Stomach smooth muscle (tissue), 2 donors: ENCODE results near the gene CHD8.

Source experiments
- H3K27ac ChIP-seq: one replicate; pipeline ENCODE4 v1.7.0; 2013; ENCODE audit warnings: mild to moderate bottlenecking, low read length, inconsistent platforms
- H3K27me3 ChIP-seq, 2 donors: one replicate each; pipeline ENCODE4 v1.7.0; 2013; ENCODE audit warnings: low read length in 2 of 2; ENCODE audit not compliant: insufficient read depth in 2 of 2, control insufficient read depth in 1 of 2
- H3K36me3 ChIP-seq, 2 donors: one replicate each; pipeline ENCODE4 v1.7.0; 2013; ENCODE audit warnings: low read length in 2 of 2; ENCODE audit not compliant: control insufficient read depth in 2 of 2, insufficient read depth in 2 of 2
- H3K4me1 ChIP-seq: one replicate; pipeline ENCODE4 v1.7.0; 2013; ENCODE audit warnings: low read length; ENCODE audit not compliant: control insufficient read depth, insufficient read depth
- H3K4me3 ChIP-seq, 2 donors: one replicate each; pipeline ENCODE4 v1.7.0; 2013; ENCODE audit warnings: low read length in 2 of 2
- H3K9ac ChIP-seq, 2 donors: one replicate each; pipeline ENCODE4 v1.7.0; 2013; ENCODE audit warnings: low read length in 2 of 2, mild to moderate bottlenecking in 1 of 2
- H3K9me3 ChIP-seq, 2 donors: one replicate each; pipeline ENCODE4 v1.7.0; 2013; ENCODE audit warnings: low read length in 2 of 2; ENCODE audit not compliant: control insufficient read depth in 2 of 2
- donor health status: healthy.
- donor health status: Pancreatic carcinoma.

The CHD8 gene

DNA sequence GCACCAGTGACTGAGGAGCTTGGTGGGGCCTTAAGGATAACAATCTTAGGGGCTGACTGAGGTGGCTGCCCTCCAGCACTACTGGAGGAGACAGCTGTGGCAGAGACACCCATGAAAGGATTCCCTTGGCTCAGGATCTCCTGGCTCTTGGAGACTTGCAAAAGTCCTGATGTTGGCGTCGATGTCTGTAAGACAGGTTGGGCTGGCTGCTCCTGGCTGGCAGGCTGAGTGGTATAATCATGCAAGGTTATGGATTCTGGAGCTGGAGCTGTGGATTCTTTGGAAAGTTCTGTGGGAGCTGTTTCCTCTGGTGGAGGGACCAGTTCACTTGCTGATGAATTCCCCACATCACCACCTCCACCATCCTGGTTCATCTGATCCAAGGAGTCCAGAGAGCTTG, 24.8 kb downstream of the CHD8 start:
- Histone ChIP-seq H3K36me3 (peaks cover 41 to 46% of the 10 kb centered on the region in 2 donors), H3K4me3 (no peak overlapping the region), H3K9me3 (no peaks in the 10 kb centered on the region), H3K27ac (no peak overlapping the region), H3K9ac (no peak overlapping the region), H3K27me3 (no peaks in the 10 kb centered on the region), H3K4me1 (peaks cover 2% of the 10 kb centered on the region)

- Histone ChIP-seq H3K4me1 (peaks cover 2% of the 10 kb centered on the region), H3K27ac (no peak overlapping the region), H3K9ac (no peak overlapping the region), H3K9me3 (no peaks in the 10 kb centered on the region), H3K36me3 (peaks cover 52% of the 10 kb centered on the region in 2 donors), H3K4me3 (no peak overlapping the region), H3K27me3 (no peaks in the 10 kb centered on the region)
These were observed 27.0 kb downstream of the CHD8 start for GRCh38 chr14:21428930-21429329.

GRCh38 chr14:21426692-21427091, 29.2 kb downstream of the CHD8 start:
- H3K36me3 ChIP-seq: peaks cover 64 to 67% of the 10 kb centered on the region in 2 donors
- no peaks in the 10 kb centered on the region for H3K27me3 ChIP-seq
- H3K9me3 ChIP-seq: no peaks in the 10 kb centered on the region
- no peak overlapping the region for H3K4me3 ChIP-seq
- no peak overlapping the region for H3K27ac ChIP-seq
- H3K9ac ChIP-seq: no peak overlapping the region
- peaks cover 2% of the 10 kb centered on the region for H3K4me1 ChIP-seq

GRCh38 chr14:21419528-21419927, 36.4 kb downstream of the CHD8 start:
- no peak overlapping the region for H3K4me3 ChIP-seq
- no peak overlapping the region for H3K27ac ChIP-seq
- no peaks in the 10 kb centered on the region for H3K9me3 ChIP-seq
- H3K36me3 ChIP-seq: peaks cover 27 to 45% of the 10 kb centered on the region in 2 donors
- H3K9ac ChIP-seq: no peak overlapping the region
- no peaks in the 10 kb centered on the region for H3K4me1 ChIP-seq
- H3K27me3 ChIP-seq: no peaks in the 10 kb centered on the region

- H3K4me1 ChIP-seq: no peaks in the 10 kb centered on the region
- H3K36me3 ChIP-seq: peaks cover 37 to 54% of the 10 kb centered on the region in 2 donors
These were observed 40.6 kb downstream of the CHD8 start for GRCh38 chr14:21415329-21415728.

DNA sequence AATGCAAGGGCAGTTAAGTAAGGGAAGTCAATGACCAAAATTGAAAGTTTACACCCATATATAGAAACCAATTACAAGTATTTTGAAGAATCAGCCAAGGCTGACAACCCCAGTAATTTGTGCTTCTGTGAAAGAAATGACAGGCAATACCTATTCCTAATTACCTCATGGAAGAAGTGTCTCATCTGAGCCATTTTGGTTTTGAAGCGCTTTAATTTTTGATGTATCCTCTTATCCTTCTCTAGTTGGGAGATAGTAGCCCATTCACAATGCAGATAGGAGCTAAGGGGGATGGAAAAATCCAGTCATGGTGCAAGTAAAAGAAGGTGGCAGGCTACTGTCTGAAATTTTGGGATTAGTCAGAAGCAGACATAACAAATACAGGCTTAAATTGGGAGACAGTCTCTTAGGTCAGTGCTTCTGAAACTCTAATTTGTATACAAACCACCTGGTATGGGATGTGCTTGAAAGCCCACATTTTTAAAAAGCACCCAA, 41.7 kb downstream of the CHD8 start:
- H3K4me3 ChIP-seq: no peak overlapping the region
- peaks cover 47 to 49% of the 10 kb centered on the region in 2 donors for H3K36me3 ChIP-seq
- H3K9me3 ChIP-seq: no peaks in the 10 kb centered on the region
- H3K9ac ChIP-seq: no peak overlapping the region
- no peaks in the 10 kb centered on the region for H3K4me1 ChIP-seq
- no peaks in the 10 kb centered on the region for H3K27me3 ChIP-seq
- no peak overlapping the region for H3K27ac ChIP-seq

More at GRCh38 chr14:21415329-21415728, 40.6 kb downstream of the CHD8 start:
- H3K4me3 ChIP-seq: no peak overlapping the region
- H3K9ac ChIP-seq: no peak overlapping the region
- no peak overlapping the region for H3K27ac ChIP-seq
- H3K9me3 ChIP-seq: no peaks in the 10 kb centered on the region
- H3K27me3 ChIP-seq: no peaks in the 10 kb centered on the region

- no peak overlapping the region for H3K27ac ChIP-seq
- no peaks in the 10 kb centered on the region for H3K9me3 ChIP-seq
- no peak overlapping the region for H3K4me3 ChIP-seq
- H3K27me3 ChIP-seq: no peaks in the 10 kb centered on the region
- no peaks in the 10 kb centered on the region for H3K4me1 ChIP-seq
- peaks cover 65 to 67% of the 10 kb centered on the region in 2 donors for H3K36me3 ChIP-seq
- H3K9ac ChIP-seq: no peak overlapping the region
These were observed 47.8 kb downstream of the CHD8 start for GRCh38 chr14:21408147-21408546.

- no peak overlapping the region for H3K27ac ChIP-seq
- H3K27me3 ChIP-seq: no peaks in the 10 kb centered on the region
- peaks cover 74 to 76% of the 10 kb centered on the region in 2 donors for H3K36me3 ChIP-seq
- H3K9me3 ChIP-seq: no peaks in the 10 kb centered on the region
- H3K4me1 ChIP-seq: no peaks in the 10 kb centered on the region
- H3K4me3 ChIP-seq: no peak overlapping the region
- no peak overlapping the region for H3K9ac ChIP-seq
These were observed 49.7 kb downstream of the CHD8 start for GRCh38 chr14:21406213-21406612.

DNA sequence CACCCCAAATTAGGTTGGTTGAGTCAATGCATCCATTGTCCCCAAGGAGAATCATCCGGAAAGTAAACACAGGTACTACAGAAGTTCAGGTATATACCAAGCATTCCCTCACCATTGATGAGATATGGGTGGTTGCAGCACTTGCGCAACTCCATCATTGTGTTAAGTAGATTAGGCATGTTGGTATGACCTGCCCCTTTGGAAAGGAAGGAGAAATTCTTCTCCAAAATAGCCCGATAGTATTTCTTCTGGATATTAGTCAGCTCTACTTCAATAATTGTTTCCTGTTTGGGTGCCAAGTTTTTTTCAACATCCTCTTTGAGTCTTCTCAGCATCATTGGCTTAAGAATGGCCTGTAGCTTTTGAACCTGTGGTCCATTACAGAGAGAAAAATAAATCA, 50.8 kb downstream of the CHD8 start:
- no peaks in the 10 kb centered on the region for H3K4me1 ChIP-seq
- H3K9ac ChIP-seq: no peak overlapping the region
- H3K27ac ChIP-seq: no peak overlapping the region
- no peaks in the 10 kb centered on the region for H3K9me3 ChIP-seq
- H3K36me3 ChIP-seq: peaks cover 78 to 79% of the 10 kb centered on the region in 2 donors
- H3K27me3 ChIP-seq: no peaks in the 10 kb centered on the region
- no peak overlapping the region for H3K4me3 ChIP-seq

DNA sequence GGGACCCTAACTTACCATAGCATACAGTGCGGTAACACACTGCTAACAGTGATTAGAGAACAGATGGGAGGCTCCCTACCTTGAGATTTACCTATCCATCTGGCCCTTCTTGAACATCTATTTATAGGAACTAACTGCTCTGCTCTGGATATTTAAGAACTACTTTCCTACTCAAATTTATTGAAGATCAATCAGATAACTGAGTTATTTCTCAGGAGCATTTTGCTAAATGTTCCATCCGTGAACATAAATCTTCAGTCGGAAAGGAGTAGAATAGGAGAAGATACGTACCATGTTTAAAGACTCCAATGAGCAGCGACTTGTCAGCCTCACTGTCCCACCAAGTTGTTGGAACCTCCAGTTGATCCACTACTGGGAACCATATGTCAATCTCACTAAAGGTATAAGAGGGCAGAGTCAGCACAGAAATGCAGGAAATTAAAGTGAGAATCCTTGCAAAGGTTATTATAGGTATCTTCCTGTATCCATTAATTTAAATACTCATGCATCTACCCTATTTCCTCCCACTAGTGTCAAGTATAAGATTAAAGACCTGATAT, 56.5 kb downstream of the CHD8 start:
- Histone ChIP-seq H3K36me3 (peaks cover 75 to 76% of the 10 kb centered on the region in 2 donors), H3K27me3 (no peaks in the 10 kb centered on the region)

GRCh38 chr14:21398901-21399300, 57.0 kb downstream of the CHD8 start:
- Histone ChIP-seq H3K9ac (no peak overlapping the region), H3K4me3 (no peak overlapping the region), H3K4me1 (no peaks in the 10 kb centered on the region), H3K27me3 (no peaks in the 10 kb centered on the region), H3K36me3 (peaks cover 79 to 80% of the 10 kb centered on the region in 2 donors), H3K27ac (no peak overlapping the region), H3K9me3 (no peaks in the 10 kb centered on the region)

More for the DNA sequence above, 56.5 kb downstream of the CHD8 start:
- Histone ChIP-seq H3K4me3 (no peak overlapping the region), H3K27ac (no peak overlapping the region), H3K9me3 (no peaks in the 10 kb centered on the region), H3K9ac (no peak overlapping the region), H3K4me1 (no peaks in the 10 kb centered on the region)
